Endothelial cell of umbilical vein (primary cell): Measurements from ENCODE around the gene SWAP70. TPM values are rescaled to one million over a fixed set of nuclear protein-coding genes. Genes with fewer than 3 reads are reported as not detected.

Experiments
- BruUV-seq: library from RNA; stranded (reverse); fragments of 400-500 nt; replicated peaks from 2 replicates; lab custom pipeline; 2021; lab: Mats Ljungman, UMichigan
- CTCF ChIA-PET: fragments of 300-600, 350-600 bp; sonication (Branson Sonifier 250); formaldehyde crosslinking; loops from one replicate; lab custom pipeline; 2021; ENCODE audit warnings: antibody characterized with exemption, inconsistent platforms; lab: Charles Lee
- POLR2A ChIA-PET: fragments of 300-600, 350-600 bp; sonication (Branson Sonifier 250); formaldehyde crosslinking; loops from one replicate; lab custom pipeline; 2021; ENCODE audit warnings: antibody characterized with exemption, inconsistent platforms; lab: Charles Lee
- DNase-seq: peaks from one replicate; pipeline ENCODE4 v3.0.0-alpha.2; 2011; ENCODE audit warnings: low read depth, low spot score
- FAIRE-seq: peaks from 2 replicates; lab custom pipeline; 2011; peaks lifted over from hg19 to GRCh38; lab: Jason Lieb, UNC
- H2AFZ ChIP-seq: 2 replicates; pipeline ENCODE4 v1.6.0; 2012; ENCODE audit warnings: low read depth, low read length, control low read depth, inconsistent platforms
- H3K27ac ChIP-seq: 2 replicates; pipeline ENCODE4 v1.5.1; 2011; ENCODE audit warnings: low read depth, mild to moderate bottlenecking, control low read depth, low read length, moderate library complexity; ENCODE audit not compliant: insufficient read depth
- H3K27me3 ChIP-seq, 2 experiments: 2 replicates each; pipeline versions ENCODE4 v1.6.0 to v1.6.1; 2011; ENCODE audit warnings: low read length in 2 of 2, mixed read lengths in 1 of 2; ENCODE audit not compliant: control insufficient read depth in 2 of 2, insufficient read depth in 2 of 2
- H3K36me3 ChIP-seq, 2 experiments: 2 replicates in 1 of 2; 3 replicates in 1 of 2; pipeline ENCODE4 v1.5.1; 2011; ENCODE audit warnings: low read length in 2 of 2, mild to moderate bottlenecking in 1 of 2, moderate library complexity in 1 of 2; ENCODE audit not compliant: control insufficient read depth in 2 of 2, insufficient read depth in 2 of 2; ENCODE audit errors: extremely low read depth in 1 of 2
- H3K4me1 ChIP-seq: 3 replicates; pipeline ENCODE4 v1.5.1; 2011; ENCODE audit warnings: mild to moderate bottlenecking, low read length; ENCODE audit not compliant: control insufficient read depth, insufficient read depth; ENCODE audit errors: extremely low read depth
- H3K4me2 ChIP-seq: 2 replicates; pipeline ENCODE4 v1.6.1; 2011; ENCODE audit warnings: low read length, control low read depth, mixed read lengths; ENCODE audit not compliant: insufficient read depth
- H3K4me3 ChIP-seq, 3 experiments: fragments of 200-600 bp in 1 of 3; sonication (generic), shearing (Covaris generic) in 1 of 3; replicated peaks in 1 of 3; 2 replicates each; pipeline ENCODE4 v1.5.1; 2011 to 2016; ENCODE audit warnings: control low read depth in 3 of 3, low read length in 3 of 3, mild to moderate bottlenecking in 2 of 3, inconsistent platforms in 1 of 3, low read depth in 1 of 3, moderate library complexity in 1 of 3; ENCODE audit not compliant: insufficient read depth in 1 of 3
- H3K79me2 ChIP-seq: 2 replicates; pipeline ENCODE4 v1.6.0; 2012; ENCODE audit warnings: low read length, inconsistent platforms; ENCODE audit not compliant: control insufficient read depth, insufficient read depth
- H3K9ac ChIP-seq: replicated peaks from 2 replicates; pipeline ENCODE3; 2011; ENCODE audit warnings: low read length, control low read depth; ENCODE audit not compliant: insufficient read depth; ENCODE audit errors: extremely low read depth
- H3K9me1 ChIP-seq: replicated peaks from 3 replicates; pipeline ENCODE4 v1.6.0; 2011; ENCODE audit warnings: mild to moderate bottlenecking, low read length; ENCODE audit not compliant: control insufficient read depth, insufficient read depth; ENCODE audit errors: extremely low read depth
- H3K9me3 ChIP-seq: replicated peaks from 2 replicates; pipeline ENCODE4 v1.5.1; 2012; ENCODE audit warnings: low read length, inconsistent platforms; ENCODE audit not compliant: control insufficient read depth, insufficient read depth
- H4K20me1 ChIP-seq: replicated peaks from 2 replicates; pipeline ENCODE3; 2011; ENCODE audit warnings: mild to moderate bottlenecking, low read length; ENCODE audit not compliant: control insufficient read depth, insufficient read depth; ENCODE audit errors: extremely low read depth
- CTCF ChIP-seq, 2 donors: IDR thresholded peaks; 1 replicate in 1 of 2; 2 replicates in 1 of 2; pipeline ENCODE4 v1.5.1; 2011; ENCODE audit warnings: low read length in 2 of 2, mild to moderate bottlenecking in 2 of 2, moderate library complexity in 2 of 2, control low read depth in 1 of 2, inconsistent platforms in 1 of 2, low read depth in 1 of 2; ENCODE audit not compliant: insufficient read depth in 1 of 2; ENCODE audit errors: extremely low read depth in 1 of 2
- EZH2 ChIP-seq: IDR thresholded peaks from 2 replicates; pipeline ENCODE4 v1.6.1; 2012; ENCODE audit warnings: borderline replicate concordance, low read depth, mild to moderate bottlenecking, moderate library complexity, low read length, inconsistent platforms; ENCODE audit not compliant: severe bottlenecking
- FOS ChIP-seq: IDR thresholded peaks from 2 replicates; pipeline ENCODE4 v1.6.1; 2011; ENCODE audit warnings: mild to moderate bottlenecking, low read length, moderate library complexity, borderline replicate concordance; ENCODE audit not compliant: insufficient read depth
- GATA2 ChIP-seq: IDR thresholded peaks from 2 replicates; pipeline ENCODE4 v1.7.0; 2011; ENCODE audit warnings: low read depth, mild to moderate bottlenecking, moderate library complexity, mixed read lengths, low read length; ENCODE audit not compliant: insufficient read length, insufficient read depth
- JUN ChIP-seq: IDR thresholded peaks from 2 replicates; pipeline ENCODE4 v1.6.1; 2011; ENCODE audit warnings: borderline replicate concordance, low read depth; ENCODE audit not compliant: insufficient read length, insufficient read depth
- MYC ChIP-seq: IDR thresholded peaks from one replicate; pipeline ENCODE4 v1.6.1; 2011; ENCODE audit warnings: mild to moderate bottlenecking, low read depth, low read length
- POLR2A ChIP-seq: IDR thresholded peaks from 2 replicates; pipeline ENCODE4 v1.6.1; 2012; ENCODE audit warnings: low read depth, mild to moderate bottlenecking, control low read depth, low read length
- POLR2AphosphoS5 ChIP-seq: IDR thresholded peaks from 2 replicates; pipeline ENCODE4 v1.6.1; 2012; ENCODE audit warnings: low read depth, mild to moderate bottlenecking, control low read depth, low read length, moderate library complexity; ENCODE audit not compliant: insufficient read depth
- dilution Hi-C: fragments of 300-500 bp; cut with MboI; formaldehyde crosslinking; loops from one replicate; pipeline ENCODE4 v1.15.0; 2019; ENCODE audit warnings: low sequenced_read_pairs; ENCODE audit not compliant: extremely low pct_ligation_motif_present
- intact Hi-C: fragments of 100-400 bp; cut with micrococcal nuclease; formaldehyde crosslinking; loops from one replicate; pipeline ENCODE4 v1.10.0; 2022
- polyA plus RNA-seq, 4 experiments: library from polyadenylated mRNA; depleted of rRNA in 3 of 4; stranded (reverse) in 3 of 4; unstranded in 1 of 4; fragments of >200 nt; gene quantifications; 2 replicates each; pipeline versions ENCODE4 v1.2.1 to v1.2.3, GENCODE V29; 2011 to 2012; ENCODE audit warnings: missing spikeins in 1 of 4
- total RNA-seq: library from RNA; stranded (reverse); gene quantifications from 2 replicates; pipeline ENCODE4 v1.2.3, GENCODE V29; 2021
- TF ChIP-seq, protein P1 (sequence below): IDR thresholded peaks from 2 replicates; pipeline ENCODE4 v1.6.1; 2011; ENCODE audit not compliant: insufficient read depth, insufficient read length

The SWAP70 gene
- total and polyA plus RNA-seq, 2 donors (not counting 3 experiments of a cell fraction or from before 2014, with no cell fraction given) = 52.5 to 165 TPM

GRCh38 chr11:9787981-9788521 lies 124.2 kb downstream of the SWAP70 start:
- Histone ChIP-seq H3K4me3 (no peak overlapping the region), H3K9ac (no peak overlapping the region), H3K9me1 (no peaks in the 10 kb centered on the region), H3K4me2 (no peak overlapping the region), H3K4me1 (no peaks in the 10 kb centered on the region), H4K20me1 (no peaks in the 10 kb centered on the region), H3K9me3 (no peaks in the 10 kb centered on the region), H3K36me3 (peaks cover 8 to 10% of the 10 kb centered on the region in 2 experiments), H3K27me3 (no peaks in the 10 kb centered on the region), H2AFZ (no peak overlapping the region), H3K27ac (no peak overlapping the region), H3K79me2 (no peaks in the 10 kb centered on the region)
- DNase-seq = no peak
- POLR2A ChIA-PET = no interaction called here
- TF ChIP-seq FOS (no peak), CTCF (IDR thresholded peaks at IDR 0.05; ENCODE audit: extremely low read depth in 1 of 2, insufficient read depth in 1 of 2, low read depth in 1 of 2, low read length in 2 of 2) (no peak), EZH2 (no peak), MYC (no peak), JUN (no peak), POLR2A (no peak), POLR2AphosphoS5 (no peak), GATA2 (no peak)
- TF ChIP-seq, protein P1, sequence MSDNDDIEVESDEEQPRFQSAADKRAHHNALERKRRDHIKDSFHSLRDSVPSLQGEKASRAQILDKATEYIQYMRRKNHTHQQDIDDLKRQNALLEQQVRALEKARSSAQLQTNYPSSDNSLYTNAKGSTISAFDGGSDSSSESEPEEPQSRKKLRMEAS = no peak
- dilution Hi-C loops = no loop called here
- no TSS peak for BruUV-seq
- intact Hi-C loops = no loop called here
- CTCF ChIA-PET = interaction anchor here (0.8 to 1.6 kb wide), 4 partner anchors 8 to 185 kb away, joined by 3 to 5 read pairs (median 4); no protein-coding TSS in a partner anchor
- no peak for FAIRE-seq
